GM23338 (cell line): Measurements from ENCODE around the gene AUH.
A peak's percentile ranks its signal among the peaks of the same experiment; 100 is the strongest.

Experiments
- EZH2 ChIP-seq: fragments of 200-600 bp; sonication (generic); IDR thresholded peaks from one replicate; pipeline ENCODE4 v1.8.0; 2017; ENCODE audit warnings: antibody characterized with exemption, mild to moderate bottlenecking, low read depth; ENCODE audit not compliant: unreplicated experiment
- EZH2phosphoT487 ChIP-seq: fragments of 200-600 bp; sonication (generic); IDR thresholded peaks from one replicate; pipeline ENCODE4 v1.8.1; 2018; ENCODE audit warnings: antibody characterized with exemption; ENCODE audit not compliant: unreplicated experiment
- POLR2AphosphoS5 ChIP-seq: IDR thresholded peaks from 2 replicates; pipeline ENCODE4 v1.6.1; 2016; ENCODE audit warnings: antibody characterized with exemption, low read depth
- REST ChIP-seq: IDR thresholded peaks from one replicate; pipeline ENCODE4 v1.6.1; 2018; ENCODE audit warnings: antibody characterized with exemption; ENCODE audit not compliant: unreplicated experiment
- TF ChIP-seq, protein P1 (sequence below), 2 experiments: fragments of 200-600 bp in 1 of 2; sonication (generic) in 1 of 2; conservative IDR thresholded peaks; 2 replicates each; pipeline versions ENCODE4 v1.5.1 to v1.6.1; 2016 to 2017; ENCODE audit warnings: antibody characterized with exemption in 2 of 2, low read depth in 2 of 2, mild to moderate bottlenecking in 2 of 2, moderate library complexity in 1 of 2

DNA sequence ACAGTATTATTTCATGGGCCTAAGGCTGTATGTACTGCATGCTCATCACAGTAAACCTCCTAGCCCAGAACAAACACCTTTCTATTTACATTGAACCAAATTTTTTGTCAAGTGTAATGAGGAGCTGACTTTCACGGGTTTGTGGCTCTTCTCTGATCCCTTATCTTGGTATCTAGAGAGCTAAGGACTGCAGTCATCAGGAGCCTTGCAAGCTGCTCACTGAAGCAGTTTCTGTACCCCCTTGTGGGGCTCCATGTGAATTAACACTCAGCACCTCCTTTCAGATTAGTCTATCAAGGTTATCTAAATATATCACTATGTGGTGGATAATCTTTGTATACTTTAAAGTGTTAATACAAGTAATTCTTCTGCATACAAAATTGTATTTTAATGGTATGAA lies 108.2 kb downstream of the AUH start:
- TF ChIP-seq, protein P1, sequence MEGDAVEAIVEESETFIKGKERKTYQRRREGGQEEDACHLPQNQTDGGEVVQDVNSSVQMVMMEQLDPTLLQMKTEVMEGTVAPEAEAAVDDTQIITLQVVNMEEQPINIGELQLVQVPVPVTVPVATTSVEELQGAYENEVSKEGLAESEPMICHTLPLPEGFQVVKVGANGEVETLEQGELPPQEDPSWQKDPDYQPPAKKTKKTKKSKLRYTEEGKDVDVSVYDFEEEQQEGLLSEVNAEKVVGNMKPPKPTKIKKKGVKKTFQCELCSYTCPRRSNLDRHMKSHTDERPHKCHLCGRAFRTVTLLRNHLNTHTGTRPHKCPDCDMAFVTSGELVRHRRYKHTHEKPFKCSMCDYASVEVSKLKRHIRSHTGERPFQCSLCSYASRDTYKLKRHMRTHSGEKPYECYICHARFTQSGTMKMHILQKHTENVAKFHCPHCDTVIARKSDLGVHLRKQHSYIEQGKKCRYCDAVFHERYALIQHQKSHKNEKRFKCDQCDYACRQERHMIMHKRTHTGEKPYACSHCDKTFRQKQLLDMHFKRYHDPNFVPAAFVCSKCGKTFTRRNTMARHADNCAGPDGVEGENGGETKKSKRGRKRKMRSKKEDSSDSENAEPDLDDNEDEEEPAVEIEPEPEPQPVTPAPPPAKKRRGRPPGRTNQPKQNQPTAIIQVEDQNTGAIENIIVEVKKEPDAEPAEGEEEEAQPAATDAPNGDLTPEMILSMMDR (conservative IDR thresholded peaks at IDR 0.05; ENCODE audit: low read depth in 2 of 2), result peak; percentile 7 to 23; a peak in 1 of 4 replicates
- no peak for TF ChIP-seq POLR2AphosphoS5
- TF ChIP-seq EZH2phosphoT487, result no peak
- TF ChIP-seq REST, result no peak
- no peak for TF ChIP-seq EZH2
